ENCODE data around the gene FRMPD1. TPM values are rescaled to one million over a fixed set of nuclear protein-coding genes. Genes with fewer than 3 reads are reported as not detected.

Gene FRMPD1
- total and polyA plus RNA-seq, 12 donors: 0.07 to 0.78 (median 0.18) TPM; not detected in 4

DNA sequence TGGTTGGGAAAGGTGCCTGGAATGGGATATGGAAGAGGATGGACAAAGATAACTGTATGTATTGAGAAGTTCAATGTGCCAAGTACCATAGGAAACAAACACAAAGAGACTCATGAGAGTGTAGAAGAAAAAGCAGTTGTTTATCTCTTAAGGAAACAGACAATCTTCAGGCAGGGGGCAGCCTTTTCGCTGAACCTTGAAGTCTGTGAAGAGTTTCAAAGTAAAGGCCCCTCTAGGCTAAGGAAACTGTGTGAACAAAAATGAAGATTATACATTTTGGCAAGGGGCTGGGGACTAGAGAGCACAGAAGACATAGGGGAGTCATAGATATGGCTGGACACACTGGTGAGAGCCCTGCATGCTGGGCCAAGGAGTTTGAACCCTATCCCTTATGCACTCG lies 27.5 kb upstream of the FRMPD1 start:
- no peak overlapping the region for H3K27ac ChIP-seq
- H3K27me3 ChIP-seq: no peaks in the 10 kb centered on the region
- H3K36me3 ChIP-seq (replicated peaks in 1 of 2): no peaks in the 10 kb centered on the region
- intact Hi-C loops (cut with DNase I): no loop called here
- no peaks in the 10 kb centered on the region for H3K4me1 ChIP-seq (replicated peaks in 1 of 2)
- 83 to 92% (median 88%) methylated on average over 2 of the region's 2 CpGs for WGBS, 4 donors
- H3K4me3 ChIP-seq: no peak overlapping the region
- no peak for TF ChIP-seq POLR2A (IDR thresholded peaks at IDR 0.05)
- TF ChIP-seq, protein P1, sequence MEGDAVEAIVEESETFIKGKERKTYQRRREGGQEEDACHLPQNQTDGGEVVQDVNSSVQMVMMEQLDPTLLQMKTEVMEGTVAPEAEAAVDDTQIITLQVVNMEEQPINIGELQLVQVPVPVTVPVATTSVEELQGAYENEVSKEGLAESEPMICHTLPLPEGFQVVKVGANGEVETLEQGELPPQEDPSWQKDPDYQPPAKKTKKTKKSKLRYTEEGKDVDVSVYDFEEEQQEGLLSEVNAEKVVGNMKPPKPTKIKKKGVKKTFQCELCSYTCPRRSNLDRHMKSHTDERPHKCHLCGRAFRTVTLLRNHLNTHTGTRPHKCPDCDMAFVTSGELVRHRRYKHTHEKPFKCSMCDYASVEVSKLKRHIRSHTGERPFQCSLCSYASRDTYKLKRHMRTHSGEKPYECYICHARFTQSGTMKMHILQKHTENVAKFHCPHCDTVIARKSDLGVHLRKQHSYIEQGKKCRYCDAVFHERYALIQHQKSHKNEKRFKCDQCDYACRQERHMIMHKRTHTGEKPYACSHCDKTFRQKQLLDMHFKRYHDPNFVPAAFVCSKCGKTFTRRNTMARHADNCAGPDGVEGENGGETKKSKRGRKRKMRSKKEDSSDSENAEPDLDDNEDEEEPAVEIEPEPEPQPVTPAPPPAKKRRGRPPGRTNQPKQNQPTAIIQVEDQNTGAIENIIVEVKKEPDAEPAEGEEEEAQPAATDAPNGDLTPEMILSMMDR (IDR thresholded peaks at IDR 0.05): no peak
- DNase-seq: no peak
- no peaks in the 10 kb centered on the region for H3K9me3 ChIP-seq (replicated peaks in 1 of 3)

DNA sequence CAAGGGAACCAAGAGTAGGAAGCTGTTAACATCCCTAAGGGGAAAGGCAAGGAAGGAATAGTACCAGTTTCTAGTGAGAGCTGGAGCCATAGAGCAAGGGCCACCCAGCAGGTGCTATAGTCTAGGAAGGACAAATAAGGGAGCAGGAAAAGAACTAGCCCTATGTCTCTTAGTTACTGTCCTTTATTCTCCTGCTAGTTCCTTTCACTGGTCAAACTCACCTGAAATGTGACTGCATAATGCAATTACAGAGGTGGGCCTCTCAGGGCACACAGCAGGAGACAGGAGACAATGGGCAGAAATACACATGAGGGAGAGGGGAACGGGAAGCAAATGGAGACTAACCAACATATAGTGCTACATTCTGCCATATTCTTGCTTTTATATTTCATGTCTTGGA lies 26.7 kb upstream of the FRMPD1 start:
- Histone ChIP-seq H3K4me3 (no peak overlapping the region), H3K27ac (no peak overlapping the region), H3K9me3 (replicated peaks in 1 of 3) (no peaks in the 10 kb centered on the region), H3K36me3 (replicated peaks in 1 of 2) (no peaks in the 10 kb centered on the region), H3K4me1 (replicated peaks in 1 of 2) (no peaks in the 10 kb centered on the region), H3K27me3 (no peaks in the 10 kb centered on the region)
- WGBS, 4 donors: 70 to 79% (median 75%) methylated on average over 1 of the region's 1 CpG
- DNase-seq: no peak
- intact Hi-C loops (cut with DNase I): no loop called here
- TF ChIP-seq, protein P1 (IDR thresholded peaks at IDR 0.05): no peak

DNA sequence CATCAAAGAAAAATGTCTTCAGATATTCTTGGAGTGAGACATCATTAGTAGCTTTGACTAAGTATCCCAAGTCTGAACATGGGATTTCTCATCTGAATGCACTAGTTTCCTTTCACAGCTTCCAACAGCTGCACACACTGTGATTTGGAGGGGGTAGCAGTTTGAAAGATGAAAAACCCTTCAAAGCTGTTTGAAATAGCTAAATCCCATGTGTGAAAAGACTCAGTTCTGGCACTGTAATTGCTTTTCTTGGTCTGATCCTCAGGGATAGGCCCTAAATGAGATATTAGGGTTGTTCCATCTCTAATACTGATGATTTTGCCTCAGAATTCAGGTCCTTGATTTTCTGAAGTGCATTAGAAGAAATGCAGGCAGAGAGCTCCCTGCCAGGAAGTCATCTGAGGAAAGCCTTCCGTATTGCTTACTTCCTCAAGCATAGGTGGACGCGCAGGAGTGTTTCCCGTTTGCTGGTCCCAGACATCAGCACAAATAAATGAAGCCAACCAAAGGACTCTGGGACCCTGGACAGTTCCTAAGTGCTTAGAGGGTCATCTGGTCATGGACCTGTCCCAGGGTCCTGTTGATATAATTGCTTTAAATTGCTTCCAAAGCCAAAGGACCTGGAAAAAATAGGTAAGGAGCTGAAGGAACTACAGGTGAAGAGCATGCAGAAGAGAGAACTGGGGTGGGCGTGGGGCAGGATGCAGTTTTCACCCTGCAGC lies 25.6 kb upstream of the FRMPD1 start:
- TF ChIP-seq, protein P1 (IDR thresholded peaks at IDR 0.05): no peak
- no peak for TF ChIP-seq POLR2A (IDR thresholded peaks at IDR 0.05)

DNA sequence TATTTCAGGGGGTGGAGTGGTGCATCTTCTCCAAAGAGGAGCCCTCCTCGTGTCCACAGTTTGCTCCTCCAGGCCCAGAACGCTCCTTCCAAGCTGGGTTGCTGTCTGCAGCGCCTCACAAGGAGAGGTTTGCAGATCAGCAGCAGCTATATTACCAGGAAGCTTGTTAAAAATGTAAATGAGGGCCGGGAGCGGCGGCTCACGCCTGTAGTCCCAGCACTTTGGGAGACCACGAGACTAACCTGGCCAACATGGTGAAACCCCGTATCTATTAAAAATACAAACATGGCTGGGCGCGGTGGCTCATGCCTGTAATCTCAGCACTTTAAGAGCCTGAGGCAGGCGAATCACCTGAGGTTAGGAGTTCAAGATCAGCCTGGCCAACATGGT lies 25.0 kb upstream of the FRMPD1 start:
- H3K4me1 ChIP-seq (replicated peaks in 1 of 2): no peaks in the 10 kb centered on the region
- H3K4me3 ChIP-seq: no peak overlapping the region
- no peak for DNase-seq
- H3K27me3 ChIP-seq: no peaks in the 10 kb centered on the region
- H3K9me3 ChIP-seq (replicated peaks in 1 of 3): no peaks in the 10 kb centered on the region
- H3K36me3 ChIP-seq (replicated peaks in 1 of 2): no peaks in the 10 kb centered on the region
- WGBS, 4 donors: 86 to 93% (median 87%) methylated on average over 11 to 12 of the region's 12 CpGs
- no peak for TF ChIP-seq POLR2A (IDR thresholded peaks at IDR 0.05)
- TF ChIP-seq, protein P1 (IDR thresholded peaks at IDR 0.05): no peak
- no peak overlapping the region for H3K27ac ChIP-seq
- intact Hi-C loops (cut with DNase I): no loop called here

More for the DNA sequence above, 25.6 kb upstream of the FRMPD1 start:
- DNase-seq: no peak
- no peaks in the 10 kb centered on the region for H3K4me1 ChIP-seq (replicated peaks in 1 of 2)
- no peaks in the 10 kb centered on the region for H3K36me3 ChIP-seq (replicated peaks in 1 of 2)
- intact Hi-C loops (cut with DNase I): no loop called here
- WGBS, 4 donors: 65 to 93% (median 75%) methylated on average over 5 of the region's 5 CpGs
- H3K9me3 ChIP-seq (replicated peaks in 1 of 3): no peaks in the 10 kb centered on the region
- H3K27ac ChIP-seq: no peak overlapping the region
- H3K27me3 ChIP-seq: no peaks in the 10 kb centered on the region
- no peak overlapping the region for H3K4me3 ChIP-seq

All from adrenal gland (tissue), 12 donors.